IPS-20b (cell line): ENCODE data around the gene BICD1.

ENCODE experiments used
- H3K27ac ChIP-seq: one replicate; pipeline ENCODE4 v1.5.1; 2013; ENCODE audit warnings: low read length
- H3K27me3 ChIP-seq: 2 replicates; pipeline ENCODE4 v1.6.1; 2013; ENCODE audit warnings: mild to moderate bottlenecking, low read length, inconsistent platforms; ENCODE audit not compliant: insufficient read depth
- H3K36me3 ChIP-seq: 2 replicates; pipeline ENCODE4 v1.6.1; 2013; ENCODE audit warnings: low read depth, mild to moderate bottlenecking, inconsistent platforms, low read length, moderate library complexity; ENCODE audit not compliant: insufficient read depth
- H3K4me1 ChIP-seq: 2 replicates; pipeline ENCODE4 v1.6.1; 2013; ENCODE audit warnings: mild to moderate bottlenecking, control low read depth, inconsistent platforms, low read length, moderate library complexity; ENCODE audit not compliant: insufficient read depth
- H3K4me3 ChIP-seq: 2 replicates; pipeline ENCODE4 v1.5.1; 2013; ENCODE audit warnings: mild to moderate bottlenecking, low read length, inconsistent platforms
- H3K9ac ChIP-seq: 2 replicates; pipeline ENCODE4 v1.6.1; 2013; ENCODE audit warnings: low read depth, mild to moderate bottlenecking, inconsistent platforms, low read length, moderate library complexity
- H3K9me3 ChIP-seq: 2 replicates; pipeline ENCODE4 v1.6.1; 2013; ENCODE audit warnings: mild to moderate bottlenecking, low read depth, low read length, inconsistent platforms; ENCODE audit not compliant: insufficient read depth

Gene BICD1

DNA sequence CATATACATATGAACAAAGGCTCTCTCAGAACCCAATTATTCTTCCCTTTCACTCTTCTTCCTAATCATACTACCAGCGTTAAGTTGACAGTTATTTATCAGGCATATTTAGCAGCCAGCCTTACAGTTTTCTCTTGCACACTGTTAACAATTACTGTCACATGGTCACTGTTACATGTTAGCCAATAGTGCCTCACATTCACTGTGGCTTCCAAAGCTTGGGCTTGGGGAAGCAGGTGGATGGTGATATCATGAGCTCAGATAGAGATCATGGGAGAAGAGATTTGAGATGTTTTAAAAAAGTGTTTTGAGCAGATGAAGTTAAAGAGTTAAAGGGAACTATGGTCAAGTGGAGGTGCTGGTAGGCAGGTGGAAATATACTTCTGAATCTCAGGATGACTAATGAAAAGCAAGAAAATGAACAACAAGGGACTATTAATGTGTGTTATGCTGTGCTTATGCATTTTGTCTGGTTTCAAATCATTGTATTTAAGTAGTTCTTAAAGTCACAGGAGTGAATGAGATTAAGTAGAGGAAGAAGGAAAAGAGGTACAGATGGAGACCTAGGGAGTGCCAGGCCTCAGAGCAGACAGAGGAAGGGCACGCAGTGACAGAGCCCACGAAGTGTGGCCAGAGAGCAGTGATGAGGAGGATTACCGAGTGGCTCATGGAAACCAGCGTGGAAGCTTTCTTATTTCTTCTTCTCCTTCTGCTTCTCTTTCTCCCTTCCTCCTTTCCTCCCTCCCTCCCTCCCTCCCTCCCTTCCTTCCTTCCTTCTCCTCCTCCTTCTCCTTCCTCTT is 39.6 kb downstream of the BICD1 start:
- H3K9ac ChIP-seq = no peak overlapping the region
- H3K4me3 ChIP-seq = no peak overlapping the region
- H3K27ac ChIP-seq = no peak overlapping the region
- no peaks in the 10 kb centered on the region for H3K9me3 ChIP-seq
- peaks cover 17% of the 10 kb centered on the region for H3K4me1 ChIP-seq
- peaks cover under 1% of the 10 kb centered on the region; the same call in 1 of the 2 replicates for H3K27me3 ChIP-seq
- H3K36me3 ChIP-seq = peaks cover 9% of the 10 kb centered on the region; the same call in 1 of the 2 replicates

- H3K36me3 ChIP-seq = peaks cover 16% of the 10 kb centered on the region; the same call in 1 of the 2 replicates
- no peaks in the 10 kb centered on the region for H3K27me3 ChIP-seq
These were observed 41.7 kb downstream of the BICD1 start for GRCh38 chr12:32148372-32148771.

DNA sequence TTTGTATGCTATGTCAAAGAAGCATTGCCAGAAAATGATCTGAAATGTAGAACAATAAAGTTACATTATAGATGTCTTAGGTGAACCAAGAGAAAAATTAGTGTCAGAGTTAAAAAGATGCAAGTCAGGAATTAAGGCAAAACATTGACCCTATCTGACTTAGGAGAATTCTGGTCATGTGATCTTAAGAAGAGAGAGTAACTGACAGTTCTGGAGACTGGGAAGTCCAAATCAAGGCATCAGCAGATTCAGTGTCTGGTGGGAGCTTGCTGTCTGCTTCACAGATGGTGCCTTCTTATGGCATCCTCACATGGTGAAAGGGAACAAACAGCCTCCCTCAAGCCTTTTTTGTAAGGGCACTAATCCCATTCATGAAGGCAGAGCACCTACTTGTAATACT is 42.8 kb downstream of the BICD1 start:
- H3K4me1 ChIP-seq = peaks cover 5% of the 10 kb centered on the region; the same call in 1 of the 2 replicates
- H3K9ac ChIP-seq = no peak overlapping the region
- H3K4me3 ChIP-seq = no peak overlapping the region
- H3K9me3 ChIP-seq = no peaks in the 10 kb centered on the region
- H3K36me3 ChIP-seq = peaks cover 17% of the 10 kb centered on the region; the same call in 1 of the 2 replicates
- no peaks in the 10 kb centered on the region for H3K27me3 ChIP-seq
- H3K27ac ChIP-seq = no peak overlapping the region

More at GRCh38 chr12:32148372-32148771, 41.7 kb downstream of the BICD1 start:
- peaks cover 7% of the 10 kb centered on the region; the same call in 1 of the 2 replicates for H3K4me1 ChIP-seq
- no peak overlapping the region for H3K9ac ChIP-seq
- no peak overlapping the region for H3K4me3 ChIP-seq
- H3K27ac ChIP-seq = no peak overlapping the region
- H3K9me3 ChIP-seq = no peaks in the 10 kb centered on the region

DNA sequence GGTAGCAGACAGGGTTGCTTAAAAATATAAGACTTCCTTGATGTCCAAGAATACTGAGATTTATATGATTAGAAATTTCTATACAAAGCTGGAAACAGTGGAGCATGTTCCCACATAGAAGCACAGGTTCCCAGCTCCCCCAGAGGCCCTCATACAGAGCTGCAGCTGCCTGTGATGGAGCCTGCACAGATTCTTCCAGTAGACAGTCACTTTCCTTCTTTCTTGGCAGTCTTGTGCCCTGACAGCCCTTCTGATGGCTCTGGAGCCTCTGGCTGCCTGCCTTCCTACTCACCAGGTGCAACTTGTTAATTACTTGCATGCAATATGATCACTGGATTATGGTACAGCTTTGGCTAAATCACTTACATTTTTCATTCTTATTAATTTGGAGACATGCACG is 44.4 kb downstream of the BICD1 start:
- Histone ChIP-seq H3K9me3 (no peaks in the 10 kb centered on the region), H3K27ac (no peak overlapping the region), H3K36me3 (peaks cover 17% of the 10 kb centered on the region; the same call in 1 of the 2 replicates), H3K9ac (no peak overlapping the region), H3K4me3 (no peak overlapping the region), H3K4me1 (peaks cover 16% of the 10 kb centered on the region), H3K27me3 (no peaks in the 10 kb centered on the region)

GRCh38 chr12:32151552-32151951 is 44.9 kb downstream of the BICD1 start:
- Histone ChIP-seq H3K9me3 (no peaks in the 10 kb centered on the region), H3K27me3 (no peaks in the 10 kb centered on the region), H3K27ac (no peak overlapping the region), H3K4me3 (no peak overlapping the region), H3K36me3 (peaks cover 17% of the 10 kb centered on the region; the same call in 1 of the 2 replicates), H3K9ac (no peak overlapping the region), H3K4me1 (peaks cover 18% of the 10 kb centered on the region)

DNA sequence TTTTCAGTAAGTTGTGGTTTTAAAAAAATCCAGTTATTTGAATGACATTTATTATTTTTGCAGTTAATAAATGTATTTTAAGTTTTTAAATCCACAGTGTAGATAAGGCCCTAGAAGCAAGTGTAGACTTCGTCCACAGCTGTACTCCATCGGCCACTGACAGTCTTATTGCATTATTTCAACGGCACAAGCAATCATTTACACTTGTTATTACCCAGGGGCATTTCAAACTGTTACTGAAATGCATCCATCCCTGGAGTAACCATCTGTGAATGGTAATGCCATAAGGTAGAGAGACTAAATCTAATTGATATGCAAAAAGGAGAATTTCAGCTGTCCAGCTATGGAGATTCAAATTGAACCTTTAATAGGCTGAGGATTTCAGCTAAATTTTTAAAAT is 48.4 kb downstream of the BICD1 start:
- Histone ChIP-seq H3K4me3 (no peak overlapping the region), H3K27me3 (no peaks in the 10 kb centered on the region), H3K27ac (no peak overlapping the region), H3K9me3 (no peaks in the 10 kb centered on the region), H3K4me1 (peaks cover 20% of the 10 kb centered on the region), H3K9ac (no peak overlapping the region), H3K36me3 (peaks cover 12% of the 10 kb centered on the region; the same call in 1 of the 2 replicates)

GRCh38 chr12:32155961-32156529 is 49.4 kb downstream of the BICD1 start:
- H3K36me3 ChIP-seq = peaks cover 8% of the 10 kb centered on the region; the same call in 1 of the 2 replicates
- H3K9me3 ChIP-seq = no peaks in the 10 kb centered on the region
- H3K4me1 ChIP-seq = peaks cover 20% of the 10 kb centered on the region
- H3K9ac ChIP-seq = no peak overlapping the region
- no peak overlapping the region for H3K4me3 ChIP-seq
- H3K27me3 ChIP-seq = no peaks in the 10 kb centered on the region
- no peak overlapping the region for H3K27ac ChIP-seq

DNA sequence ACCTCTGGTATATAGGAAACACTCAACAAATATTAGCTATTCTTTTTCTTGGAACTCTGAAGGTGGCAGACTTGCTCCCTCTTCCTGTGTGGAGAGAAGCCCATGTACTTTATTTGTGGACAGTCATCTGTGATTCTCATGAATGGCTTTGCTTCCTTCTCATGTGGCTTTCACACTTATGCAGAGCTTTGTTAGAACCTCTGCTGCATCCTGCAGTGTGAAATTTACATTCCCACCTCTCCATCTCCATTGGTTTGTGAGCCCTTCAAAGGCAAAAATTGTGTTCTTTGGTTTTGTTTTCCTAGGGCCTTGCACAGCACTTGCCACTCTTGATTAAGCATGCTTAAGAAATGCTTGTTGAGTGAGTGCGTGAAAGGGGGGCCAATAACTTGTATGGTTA is 51.9 kb downstream of the BICD1 start:
- Histone ChIP-seq H3K4me3 (no peak overlapping the region), H3K4me1 (peaks cover 20% of the 10 kb centered on the region), H3K27ac (no peak overlapping the region), H3K9me3 (no peaks in the 10 kb centered on the region), H3K36me3 (no peaks in the 10 kb centered on the region), H3K9ac (no peak overlapping the region), H3K27me3 (no peaks in the 10 kb centered on the region)

DNA sequence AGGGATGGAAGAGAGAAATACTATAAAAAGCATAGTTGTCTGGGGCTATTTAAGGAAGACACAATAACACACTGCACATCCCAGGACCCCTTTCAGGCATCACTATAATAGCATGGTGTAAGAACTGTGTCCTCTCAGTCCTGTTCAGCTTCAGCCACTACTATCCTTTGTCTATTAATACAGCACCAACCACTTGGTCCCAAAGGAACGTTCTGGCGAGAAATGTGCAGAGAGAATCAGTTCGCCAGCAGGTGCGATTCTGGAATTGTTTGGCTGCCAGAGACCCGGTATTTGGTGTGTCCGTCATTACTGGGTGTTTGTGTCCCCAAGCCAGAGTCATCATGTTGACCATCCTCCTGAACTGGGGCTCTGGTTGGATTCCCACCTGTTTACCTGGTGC is 52.7 kb downstream of the BICD1 start:
- no peak overlapping the region for H3K4me3 ChIP-seq
- no peak overlapping the region for H3K9ac ChIP-seq
- peaks cover 16% of the 10 kb centered on the region for H3K4me1 ChIP-seq
- no peaks in the 10 kb centered on the region for H3K36me3 ChIP-seq
- no peak overlapping the region for H3K27ac ChIP-seq
- no peaks in the 10 kb centered on the region for H3K27me3 ChIP-seq
- no peaks in the 10 kb centered on the region for H3K9me3 ChIP-seq

DNA sequence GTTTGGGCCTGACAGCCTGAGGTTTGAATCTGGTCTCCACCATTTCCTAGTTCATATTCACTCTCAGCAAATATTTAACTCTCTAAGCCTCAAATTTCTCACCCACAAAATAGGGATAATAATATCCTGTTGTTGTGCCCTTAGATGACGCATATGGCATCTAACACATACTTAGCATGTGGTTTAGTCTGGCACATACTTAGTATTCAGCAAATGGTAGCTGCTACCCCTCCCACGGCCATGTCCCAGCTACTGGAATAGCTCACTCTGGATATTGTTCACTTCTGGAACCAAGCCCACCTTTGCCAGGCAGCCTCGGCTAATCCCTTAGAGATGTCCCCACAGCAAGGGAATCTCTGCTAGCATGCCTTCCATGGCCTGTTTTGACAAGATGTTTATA is 53.3 kb downstream of the BICD1 start:
- H3K27ac ChIP-seq = no peak overlapping the region
- H3K4me1 ChIP-seq = peaks cover 15% of the 10 kb centered on the region
- no peaks in the 10 kb centered on the region for H3K27me3 ChIP-seq
- H3K9me3 ChIP-seq = no peaks in the 10 kb centered on the region
- H3K9ac ChIP-seq = no peak overlapping the region
- no peaks in the 10 kb centered on the region for H3K36me3 ChIP-seq
- H3K4me3 ChIP-seq = no peak overlapping the region

- Histone ChIP-seq H3K9me3 (no peaks in the 10 kb centered on the region), H3K4me3 (no peak overlapping the region), H3K36me3 (no peaks in the 10 kb centered on the region), H3K4me1 (peaks cover 4% of the 10 kb centered on the region), H3K27ac (no peak overlapping the region), H3K27me3 (no peaks in the 10 kb centered on the region), H3K9ac (no peak overlapping the region)
These were observed 54.4 kb downstream of the BICD1 start for GRCh38 chr12:32161058-32161457.

DNA sequence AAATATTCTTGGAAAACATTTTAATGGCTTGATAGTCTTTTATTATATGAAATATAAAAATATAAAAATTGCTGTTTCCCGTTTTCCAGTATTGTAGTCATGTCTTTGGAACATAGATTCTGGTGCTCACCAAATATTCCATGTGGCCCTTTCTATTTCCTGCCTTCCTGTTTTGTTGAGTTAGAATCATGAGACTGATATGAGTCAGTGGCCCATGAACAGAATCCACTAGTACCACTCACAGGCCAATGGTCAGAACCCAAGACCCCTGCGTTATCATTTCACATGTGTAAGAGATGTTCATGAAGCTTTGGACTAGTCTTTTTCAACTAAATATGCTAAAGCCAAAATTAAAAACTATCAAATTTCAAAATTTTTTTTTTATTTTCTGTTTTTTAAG is 56.9 kb downstream of the BICD1 start:
- no peak overlapping the region for H3K9ac ChIP-seq
- no peaks in the 10 kb centered on the region for H3K27me3 ChIP-seq
- H3K36me3 ChIP-seq = no peaks in the 10 kb centered on the region
- H3K9me3 ChIP-seq = no peaks in the 10 kb centered on the region
- H3K27ac ChIP-seq = no peak overlapping the region
- H3K4me1 ChIP-seq = no peaks in the 10 kb centered on the region; the same call in 1 of the 2 replicates
- no peak overlapping the region for H3K4me3 ChIP-seq
